Fibroblast of lung (primary cell): Measurements from ENCODE around the gene MGAT4A. TPM values are rescaled to one million over a fixed set of nuclear protein-coding genes. Genes with fewer than 3 reads are reported as not detected.

Experiments used
- DNase-seq, 2 donors: peaks; one replicate each; pipeline versions ENCODE4 v3.0.0 to v3.0.0-alpha.2; 2010; ENCODE audit warnings: low read depth in 2 of 2
- H2AFZ ChIP-seq: 2 replicates; pipeline ENCODE4 v1.5.1; 2012; ENCODE audit warnings: low read length, control low read depth, inconsistent platforms
- H3K27ac ChIP-seq: 2 replicates; pipeline ENCODE4 v1.5.1; 2011; ENCODE audit warnings: low read length, control low read depth; ENCODE audit not compliant: insufficient read depth
- H3K27me3 ChIP-seq: 2 replicates; pipeline ENCODE4 v1.5.1; 2011; ENCODE audit warnings: mild to moderate bottlenecking, low read length; ENCODE audit not compliant: control insufficient read depth, insufficient read depth
- H3K36me3 ChIP-seq: 2 replicates; pipeline ENCODE4 v1.5.1; 2011; ENCODE audit warnings: low read length; ENCODE audit not compliant: control insufficient read depth, insufficient read depth
- H3K4me1 ChIP-seq: 2 replicates; pipeline ENCODE4 v1.5.1; 2011; ENCODE audit warnings: low read length; ENCODE audit not compliant: control insufficient read depth, insufficient read depth; ENCODE audit errors: extremely low read depth
- H3K4me2 ChIP-seq: 2 replicates; pipeline ENCODE4 v1.5.1; 2011; ENCODE audit warnings: low read length, control low read depth; ENCODE audit not compliant: insufficient read depth; ENCODE audit errors: extremely low read depth
- H3K4me3 ChIP-seq, 4 experiments: fragments of 200-600 bp in 1 of 4; sonication (generic) in 1 of 4; replicated peaks in 1 of 4; 2 replicates each; pipeline ENCODE4 v1.5.1; 2011 to 2016; ENCODE audit warnings: low read length in 4 of 4, low read depth in 3 of 4, mild to moderate bottlenecking in 3 of 4, control low read depth in 2 of 4, inconsistent platforms in 1 of 4, mixed read lengths in 1 of 4; ENCODE audit not compliant: insufficient read depth in 1 of 4; ENCODE audit errors: control extremely low read depth in 1 of 4
- H3K79me2 ChIP-seq: 2 replicates; pipeline ENCODE4 v1.5.1; 2012; ENCODE audit warnings: mild to moderate bottlenecking, low read length, inconsistent platforms; ENCODE audit not compliant: control insufficient read depth, insufficient read depth
- H3K9ac ChIP-seq: 2 replicates; pipeline ENCODE4 v1.5.1; 2011; ENCODE audit warnings: mild to moderate bottlenecking, low read length, control low read depth; ENCODE audit not compliant: insufficient read depth
- H3K9me3 ChIP-seq: 2 replicates; pipeline ENCODE4 v1.5.1; 2012; ENCODE audit warnings: low read depth, low read length; ENCODE audit not compliant: control insufficient read depth, insufficient read depth
- H4K20me1 ChIP-seq: 2 replicates; pipeline ENCODE4 v1.5.1; 2011; ENCODE audit warnings: low read length; ENCODE audit not compliant: control insufficient read depth, insufficient read depth; ENCODE audit errors: extremely low read depth
- EZH2 ChIP-seq: IDR thresholded peaks from 2 replicates; pipeline ENCODE4 v1.5.1; 2012; ENCODE audit warnings: low read length, control low read depth, mild to moderate bottlenecking; ENCODE audit errors: missing control alignments
- polyA plus RNA-seq, 2 donors: library from polyadenylated mRNA; depleted of rRNA in 1 of 2; stranded (reverse) in 1 of 2; unstranded in 1 of 2; fragments of >200 nt; gene quantifications; 2 replicates each; pipeline ENCODE4 v1.2.1, GENCODE V29; 2011 to 2012; ENCODE audit warnings: missing spikeins in 1 of 2
- total RNA-seq: library from RNA; depleted of rRNA; stranded (reverse); fragments of >200 nt; gene quantifications from 2 replicates; pipeline ENCODE4 v1.2.1, GENCODE V29; 2014
- TF ChIP-seq, protein P1 (sequence below), 2 donors: IDR thresholded peaks in 1 of 2; conservative IDR thresholded peaks in 1 of 2; 1 replicate in 1 of 2; 2 replicates in 1 of 2; pipeline ENCODE4 v1.5.1; 2011 to 2012; ENCODE audit warnings: low read length in 2 of 2, control low read depth in 1 of 2, inconsistent platforms in 1 of 2, low read depth in 1 of 2, mild to moderate bottlenecking in 1 of 2

The MGAT4A gene
- total and polyA plus RNA-seq, 2 donors (not counting 1 experiment from before 2014, with no cell fraction given) = 0.10 to 0.17 TPM

DNA sequence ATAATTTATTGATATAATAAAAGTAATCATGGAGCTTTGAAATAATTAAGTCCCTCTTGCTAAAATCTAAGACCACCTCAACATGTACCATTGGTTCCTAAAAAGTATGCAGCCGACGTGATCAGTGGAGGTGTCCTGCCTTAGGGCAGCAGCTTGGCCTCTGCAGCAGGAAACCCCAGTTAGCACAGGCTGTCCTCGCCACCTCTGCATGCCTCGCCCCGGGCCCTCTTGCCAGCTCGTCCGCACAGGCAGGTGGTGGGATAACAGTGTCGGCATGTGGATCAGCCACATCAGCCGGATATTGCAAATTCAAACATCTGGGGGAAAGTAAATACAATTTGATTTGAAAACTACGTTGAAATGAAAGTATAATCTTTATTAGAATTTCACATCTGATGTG is 145.5 kb downstream of the MGAT4A start:
- Histone ChIP-seq H3K4me2 (no peak overlapping the region), H3K79me2 (no peaks in the 10 kb centered on the region), H3K27me3 (no peaks in the 10 kb centered on the region), H3K9ac (no peak overlapping the region), H4K20me1 (no peaks in the 10 kb centered on the region), H3K4me1 (no peaks in the 10 kb centered on the region), H3K27ac (no peak overlapping the region), H3K4me3 (no peak overlapping the region), H2AFZ (no peak overlapping the region), H3K9me3 (no peaks in the 10 kb centered on the region), H3K36me3 (no peaks in the 10 kb centered on the region)
- no peak for TF ChIP-seq EZH2
- TF ChIP-seq, protein P1, sequence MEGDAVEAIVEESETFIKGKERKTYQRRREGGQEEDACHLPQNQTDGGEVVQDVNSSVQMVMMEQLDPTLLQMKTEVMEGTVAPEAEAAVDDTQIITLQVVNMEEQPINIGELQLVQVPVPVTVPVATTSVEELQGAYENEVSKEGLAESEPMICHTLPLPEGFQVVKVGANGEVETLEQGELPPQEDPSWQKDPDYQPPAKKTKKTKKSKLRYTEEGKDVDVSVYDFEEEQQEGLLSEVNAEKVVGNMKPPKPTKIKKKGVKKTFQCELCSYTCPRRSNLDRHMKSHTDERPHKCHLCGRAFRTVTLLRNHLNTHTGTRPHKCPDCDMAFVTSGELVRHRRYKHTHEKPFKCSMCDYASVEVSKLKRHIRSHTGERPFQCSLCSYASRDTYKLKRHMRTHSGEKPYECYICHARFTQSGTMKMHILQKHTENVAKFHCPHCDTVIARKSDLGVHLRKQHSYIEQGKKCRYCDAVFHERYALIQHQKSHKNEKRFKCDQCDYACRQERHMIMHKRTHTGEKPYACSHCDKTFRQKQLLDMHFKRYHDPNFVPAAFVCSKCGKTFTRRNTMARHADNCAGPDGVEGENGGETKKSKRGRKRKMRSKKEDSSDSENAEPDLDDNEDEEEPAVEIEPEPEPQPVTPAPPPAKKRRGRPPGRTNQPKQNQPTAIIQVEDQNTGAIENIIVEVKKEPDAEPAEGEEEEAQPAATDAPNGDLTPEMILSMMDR (conservative IDR thresholded peaks at IDR 0.05 in 1 of 2, IDR thresholded peaks at IDR 0.05 in 1 of 2; ENCODE audit: low read depth in 1 of 2, low read length in 2 of 2) = no peak
- no peak for DNase-seq

- Histone ChIP-seq H2AFZ (no peak overlapping the region), H3K27me3 (no peaks in the 10 kb centered on the region), H3K4me3 (no peak overlapping the region), H3K4me2 (no peak overlapping the region), H3K9ac (no peak overlapping the region), H3K36me3 (no peaks in the 10 kb centered on the region), H3K79me2 (no peaks in the 10 kb centered on the region), H3K9me3 (no peaks in the 10 kb centered on the region), H3K27ac (no peak overlapping the region), H4K20me1 (no peaks in the 10 kb centered on the region), H3K4me1 (no peaks in the 10 kb centered on the region)
- TF ChIP-seq EZH2 = no peak
- TF ChIP-seq, protein P1 (conservative IDR thresholded peaks at IDR 0.05 in 1 of 2, IDR thresholded peaks at IDR 0.05 in 1 of 2; ENCODE audit: low read depth in 1 of 2, low read length in 2 of 2) = no peak
- DNase-seq = no peak
Measured at GRCh38 chr2:98583816-98584618, 146.9 kb downstream of the MGAT4A start.

DNA sequence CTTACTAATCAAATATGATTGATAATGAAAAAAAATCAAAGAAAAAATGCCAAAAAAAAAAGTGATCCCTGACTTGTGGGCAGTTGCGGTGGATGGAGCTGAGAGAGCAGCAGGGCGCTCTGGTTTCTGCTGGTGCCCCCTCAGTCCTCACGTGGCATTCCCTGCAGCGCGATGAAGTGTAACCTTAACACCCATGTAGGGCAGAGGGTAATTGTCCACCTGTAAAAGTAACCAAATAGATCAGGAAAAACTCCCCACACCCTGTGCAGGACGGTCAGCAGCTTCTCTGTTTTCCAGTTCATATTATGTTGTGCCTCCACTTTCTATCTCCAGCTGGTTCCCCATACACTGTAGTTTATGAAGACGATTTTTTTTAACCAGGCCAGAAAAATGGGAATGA is 147.7 kb downstream of the MGAT4A start:
- no peak overlapping the region for H3K4me2 ChIP-seq
- H2AFZ ChIP-seq = no peak overlapping the region
- no peak overlapping the region for H3K4me3 ChIP-seq
- DNase-seq = no peak
- no peaks in the 10 kb centered on the region for H3K27me3 ChIP-seq
- H3K9me3 ChIP-seq = no peaks in the 10 kb centered on the region
- H3K36me3 ChIP-seq = no peaks in the 10 kb centered on the region
- no peak overlapping the region for H3K27ac ChIP-seq
- no peak overlapping the region for H3K9ac ChIP-seq
- TF ChIP-seq EZH2 = no peak
- TF ChIP-seq, protein P1 (conservative IDR thresholded peaks at IDR 0.05 in 1 of 2, IDR thresholded peaks at IDR 0.05 in 1 of 2; ENCODE audit: low read depth in 1 of 2, low read length in 2 of 2) = no peak
- no peaks in the 10 kb centered on the region for H4K20me1 ChIP-seq
- H3K79me2 ChIP-seq = no peaks in the 10 kb centered on the region
- H3K4me1 ChIP-seq = no peaks in the 10 kb centered on the region
